Caco-2 (cell line): ENCODE results near the gene ITLN2. TPM values are rescaled to one million over a fixed set of nuclear protein-coding genes. Genes with fewer than 3 reads are reported as not detected.

ENCODE experiments used
- BruUV-seq: library from RNA; stranded (reverse); fragments of 400-500 nt; replicated peaks from 2 replicates; lab custom pipeline; 2021; lab: Mats Ljungman, UMichigan
- CTCF ChIA-PET: fragments of 300-600 bp; sonication (Branson Sonifier 250); formaldehyde crosslinking; loops from one replicate; lab custom pipeline; 2022; ENCODE audit warnings: antibody characterized with exemption; lab: Charles Lee
- POLR2A ChIA-PET: fragments of 300-600 bp; sonication (Branson Sonifier 250); formaldehyde crosslinking; loops from one replicate; lab custom pipeline; 2022; ENCODE audit warnings: antibody characterized with exemption; lab: Charles Lee
- DNase-seq, 2 experiments: peaks; one replicate each; pipeline versions ENCODE4 v3.0.0 to v3.0.0-alpha.2; 2020 to 2022
- H3K27me3 ChIP-seq: replicated peaks from 2 replicates; pipeline ENCODE4 v1.6.0; 2011; ENCODE audit warnings: low read length; ENCODE audit not compliant: control insufficient read depth, insufficient read depth
- H3K36me3 ChIP-seq: 2 replicates; pipeline ENCODE4 v1.5.1; 2011; ENCODE audit warnings: low read length; ENCODE audit not compliant: control insufficient read depth, insufficient read depth
- H3K4me1 ChIP-seq: fragments of 250-450 bp; sonication (Bioruptor Pico); 2 replicates; pipeline ENCODE4 v1.5.1; 2020; ENCODE audit warnings: mild to moderate bottlenecking
- H3K4me3 ChIP-seq: 2 replicates; pipeline ENCODE4 v1.5.1; 2011; ENCODE audit warnings: low read depth, mild to moderate bottlenecking, control low read depth, low read length
- H3K9me3 ChIP-seq: fragments of 250-450 bp; sonication (Bioruptor Pico); 2 replicates; pipeline ENCODE4 v1.5.1; 2020; ENCODE audit warnings: mild to moderate bottlenecking, moderate library complexity
- H3K27ac Mint-ChIP-seq: one replicate; pipeline ENCODE4 v1.8.0; 2022; ENCODE audit warnings: mixed read lengths; ENCODE audit not compliant: unreplicated experiment
- H3K27me3 Mint-ChIP-seq: one replicate; pipeline ENCODE4 v1.8.0; 2022; ENCODE audit warnings: mixed read lengths; ENCODE audit not compliant: insufficient read depth, unreplicated experiment
- H3K36me3 Mint-ChIP-seq: one replicate; pipeline ENCODE4 v1.8.0; 2022; ENCODE audit warnings: mild to moderate bottlenecking, mixed read lengths; ENCODE audit not compliant: insufficient read depth, unreplicated experiment
- H3K4me1 Mint-ChIP-seq: one replicate; pipeline ENCODE4 v1.8.0; 2022; ENCODE audit warnings: low read depth, mixed read lengths; ENCODE audit not compliant: unreplicated experiment
- H3K4me3 Mint-ChIP-seq: one replicate; pipeline ENCODE4 v1.8.0; 2022; ENCODE audit warnings: mild to moderate bottlenecking, moderate library complexity, mixed read lengths; ENCODE audit not compliant: unreplicated experiment
- H3K9me3 Mint-ChIP-seq: one replicate; pipeline ENCODE4 v1.8.0; 2022; ENCODE audit warnings: mixed read lengths; ENCODE audit not compliant: unreplicated experiment
- intact Hi-C: fragments of 100-400 bp; cut with micrococcal nuclease; formaldehyde crosslinking; loops from one replicate; pipeline ENCODE4 v1.10.0; 2022; ENCODE audit not compliant: unreplicated experiment
- total RNA-seq: library from RNA; stranded (reverse); gene quantifications from 2 replicates; pipeline ENCODE4 v1.2.3, GENCODE V29; 2022
- TF ChIP-seq, protein P1 (sequence below), 2 experiments: fragments of 200-600 bp in 1 of 2; IDR thresholded peaks; 1 replicate in 1 of 2; 2 replicates in 1 of 2; pipeline versions ENCODE4 v1.5.1 to v1.8.0; 2011 to 2022; ENCODE audit warnings: antibody characterized with exemption in 1 of 2, control low read depth in 1 of 2, inconsistent platforms in 1 of 2, low read depth in 1 of 2, low read length in 1 of 2, mild to moderate bottlenecking in 1 of 2, moderate library complexity in 1 of 2; ENCODE audit not compliant: insufficient read depth in 1 of 2, severe bottlenecking in 1 of 2, unreplicated experiment in 1 of 2

ITLN2 gene
- total RNA-seq, 1 experiment from 2014 or later = 0.93 TPM

- intact Hi-C loops = no loop called here
- TF ChIP-seq, protein P1, sequence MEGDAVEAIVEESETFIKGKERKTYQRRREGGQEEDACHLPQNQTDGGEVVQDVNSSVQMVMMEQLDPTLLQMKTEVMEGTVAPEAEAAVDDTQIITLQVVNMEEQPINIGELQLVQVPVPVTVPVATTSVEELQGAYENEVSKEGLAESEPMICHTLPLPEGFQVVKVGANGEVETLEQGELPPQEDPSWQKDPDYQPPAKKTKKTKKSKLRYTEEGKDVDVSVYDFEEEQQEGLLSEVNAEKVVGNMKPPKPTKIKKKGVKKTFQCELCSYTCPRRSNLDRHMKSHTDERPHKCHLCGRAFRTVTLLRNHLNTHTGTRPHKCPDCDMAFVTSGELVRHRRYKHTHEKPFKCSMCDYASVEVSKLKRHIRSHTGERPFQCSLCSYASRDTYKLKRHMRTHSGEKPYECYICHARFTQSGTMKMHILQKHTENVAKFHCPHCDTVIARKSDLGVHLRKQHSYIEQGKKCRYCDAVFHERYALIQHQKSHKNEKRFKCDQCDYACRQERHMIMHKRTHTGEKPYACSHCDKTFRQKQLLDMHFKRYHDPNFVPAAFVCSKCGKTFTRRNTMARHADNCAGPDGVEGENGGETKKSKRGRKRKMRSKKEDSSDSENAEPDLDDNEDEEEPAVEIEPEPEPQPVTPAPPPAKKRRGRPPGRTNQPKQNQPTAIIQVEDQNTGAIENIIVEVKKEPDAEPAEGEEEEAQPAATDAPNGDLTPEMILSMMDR (IDR thresholded peaks at IDR 0.05; ENCODE audit: insufficient read depth in 1 of 2, low read depth in 1 of 2, low read length in 1 of 2, severe bottlenecking in 1 of 2, unreplicated experiment in 1 of 2) = no peak
- peaks cover 7% of the 10 kb centered on the region for H3K4me1 Mint-ChIP-seq
- no peaks in the 10 kb centered on the region for H3K27me3 Mint-ChIP-seq
- no TSS peak for BruUV-seq
- DNase-seq = no peak
- Histone ChIP-seq H3K36me3 (peaks cover 12% of the 10 kb centered on the region), H3K27me3 (no peaks in the 10 kb centered on the region), H3K4me1 (peaks cover 10% of the 10 kb centered on the region), H3K4me3 (no peak overlapping the region), H3K9me3 (no peaks in the 10 kb centered on the region)
- H3K36me3 Mint-ChIP-seq = peaks cover 69% of the 10 kb centered on the region
- H3K27ac Mint-ChIP-seq = no peak overlapping the region
- POLR2A ChIA-PET = interaction anchor here (2.4 kb wide), 1 partner anchor 20 kb away, joined by 13 read pairs; the partner anchor contains the start of gene F11R
- CTCF ChIA-PET = interaction anchor here (0.6 kb wide), 1 partner anchor 10 kb away, joined by 5 read pairs; no protein-coding TSS in a partner anchor
- H3K4me3 Mint-ChIP-seq = no peak overlapping the region
- H3K9me3 Mint-ChIP-seq = no peaks in the 10 kb centered on the region
Observed at GRCh38 chr1:161000736-161001480, 46.3 kb upstream of the ITLN2 start.

DNA sequence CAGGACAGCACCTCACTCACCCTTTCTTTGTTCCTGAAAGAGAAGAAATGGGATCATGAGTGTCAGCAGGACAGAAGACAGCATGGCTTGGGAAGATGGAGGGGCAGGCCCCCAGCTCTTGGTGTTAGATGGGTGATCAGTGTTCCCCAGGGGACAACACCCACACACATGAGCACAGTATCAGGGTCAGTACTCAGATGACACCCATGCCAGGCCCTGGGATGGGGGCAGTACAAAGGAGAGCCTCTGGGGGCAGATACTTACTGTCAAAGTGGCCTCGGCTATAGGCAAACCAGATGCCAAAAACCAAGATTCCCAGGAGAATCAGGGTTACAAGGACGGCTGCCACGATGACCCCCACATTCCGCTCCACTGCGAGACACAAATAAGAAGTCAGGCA is 44.8 kb upstream of the ITLN2 start:
- Histone ChIP-seq H3K36me3 (peaks cover 13% of the 10 kb centered on the region), H3K4me3 (no peak overlapping the region), H3K4me1 (peaks cover 10% of the 10 kb centered on the region), H3K9me3 (no peaks in the 10 kb centered on the region), H3K27me3 (no peaks in the 10 kb centered on the region)
- no peak overlapping the region for H3K27ac Mint-ChIP-seq
- intact Hi-C loops = no loop called here
- H3K27me3 Mint-ChIP-seq = no peaks in the 10 kb centered on the region
- ChIA-PET CTCF (no interaction called here), POLR2A (interaction anchor here (0.7 kb wide), 1 partner anchor 10 kb away, joined by 3 read pairs; no protein-coding TSS in a partner anchor)
- no peak for DNase-seq
- H3K4me3 Mint-ChIP-seq = no peak overlapping the region
- H3K36me3 Mint-ChIP-seq = peaks cover 79% of the 10 kb centered on the region
- BruUV-seq = no TSS peak
- H3K9me3 Mint-ChIP-seq = no peaks in the 10 kb centered on the region
- TF ChIP-seq, protein P1 (IDR thresholded peaks at IDR 0.05; ENCODE audit: insufficient read depth in 1 of 2, low read depth in 1 of 2, low read length in 1 of 2, severe bottlenecking in 1 of 2, unreplicated experiment in 1 of 2) = no peak
- H3K4me1 Mint-ChIP-seq = peaks cover 7% of the 10 kb centered on the region

DNA sequence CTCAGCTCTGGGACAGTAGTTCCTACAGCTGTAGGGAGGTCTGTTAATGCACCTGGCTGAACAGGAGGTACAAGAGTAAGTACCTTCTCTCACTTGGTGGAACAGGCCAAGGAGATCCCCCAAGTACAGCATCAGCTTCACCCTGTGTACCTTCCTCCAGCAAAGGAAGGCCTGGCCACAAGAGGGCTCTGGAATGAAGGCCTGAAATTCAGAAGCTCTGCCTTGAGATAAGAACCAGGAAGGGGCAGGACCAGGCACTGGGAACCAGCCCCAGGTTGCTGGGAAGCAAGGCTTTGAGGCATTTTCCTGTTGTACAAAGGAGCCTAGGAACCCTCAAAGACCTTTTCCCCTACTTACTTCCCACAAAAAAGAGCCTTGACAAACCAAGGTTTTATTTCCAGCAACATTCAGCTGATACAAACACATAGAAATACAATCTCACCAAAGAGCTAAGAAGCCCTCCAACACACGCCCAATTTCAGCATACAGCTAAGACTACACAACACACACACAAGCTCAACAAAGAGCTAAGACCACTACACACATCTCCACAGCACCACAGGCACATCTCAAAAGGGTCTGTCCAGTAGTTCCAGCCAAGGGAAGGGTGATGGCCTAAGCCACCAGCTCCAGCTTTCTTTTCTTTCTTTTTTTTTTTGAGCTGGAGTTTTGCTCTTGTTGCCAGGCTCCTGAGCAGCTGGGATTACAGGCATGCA is 42.9 kb upstream of the ITLN2 start:
- H3K4me1 ChIP-seq = peaks cover 10% of the 10 kb centered on the region
- H3K36me3 ChIP-seq = peaks cover 13% of the 10 kb centered on the region
- H3K9me3 Mint-ChIP-seq = no peaks in the 10 kb centered on the region
- POLR2A ChIA-PET = interaction anchor here (0.7 to 2.3 kb wide), 5 partner anchors 16 to 48 kb away, joined by 3 to 43 read pairs (median 6); partner anchors contain the start of genes F11R, TSTD1 and USF1
- TF ChIP-seq, protein P1 (IDR thresholded peaks at IDR 0.05; ENCODE audit: insufficient read depth in 1 of 2, low read depth in 1 of 2, low read length in 1 of 2, severe bottlenecking in 1 of 2, unreplicated experiment in 1 of 2) = peak; percentile 53 to 86
- peaks cover 86% of the 10 kb centered on the region for H3K36me3 Mint-ChIP-seq
- CTCF ChIA-PET = interaction anchor here (0.6 to 2.3 kb wide), 16 partner anchors 9 to 131 kb away, joined by 3 to 53 read pairs (median 4); partner anchors contain the start of genes F11R, KLHDC9 and USF1
- no peaks in the 10 kb centered on the region for H3K9me3 ChIP-seq
- intact Hi-C loops = loop anchor here (1.0 kb wide), 5 partner anchors 16 to 143 kb away; partner anchors contain the start of genes TSTD1 and USF1
- peak; percentile 81 to 83 for DNase-seq
- peak overlapping the region; percentile 36 for H3K27ac Mint-ChIP-seq
- H3K27me3 ChIP-seq = no peaks in the 10 kb centered on the region
- H3K27me3 Mint-ChIP-seq = no peaks in the 10 kb centered on the region
- no TSS peak for BruUV-seq
- no peak overlapping the region for H3K4me3 Mint-ChIP-seq
- no peak overlapping the region for H3K4me3 ChIP-seq
- H3K4me1 Mint-ChIP-seq = peaks cover 7% of the 10 kb centered on the region
